LNCAP (cell line): Measurements from ENCODE around the gene UGT2B7.

ENCODE experiments used
- CTCF ChIP-seq: fragments of 450-650 bp; IDR thresholded peaks from 2 replicates; pipeline ENCODE4 v1.5.1; 2017; ENCODE audit warnings: mild to moderate bottlenecking

UGT2B7 gene

GRCh38 chr4:69096111-69096656, at the start of gene UGT2B7:
Gene UGT2B7, plus strand, starts transcription at chr4:69096474. Its CDS starts 47 bp downstream, at chr4:69096521.
- no peak for TF ChIP-seq CTCF

DNA sequence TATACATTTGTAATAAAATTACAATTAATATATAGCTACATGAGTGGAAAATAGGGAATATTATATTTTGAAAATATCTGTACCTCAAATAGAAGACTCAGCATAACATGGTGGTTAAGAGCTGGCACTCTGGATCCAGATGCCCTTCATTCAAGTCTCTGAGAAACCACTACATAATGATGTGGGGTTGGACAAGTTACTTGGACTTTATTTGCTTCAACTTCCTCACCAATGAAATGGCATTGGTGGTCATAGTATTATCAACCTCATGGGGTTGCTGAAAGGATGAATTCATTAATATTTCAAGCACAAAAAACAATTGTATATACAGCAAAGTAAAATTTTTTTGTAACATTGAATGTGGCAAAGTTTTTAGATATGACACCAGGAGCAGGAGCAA, 46.4 kb upstream of the UGT2B7 start:
- TF ChIP-seq CTCF = no peak

DNA sequence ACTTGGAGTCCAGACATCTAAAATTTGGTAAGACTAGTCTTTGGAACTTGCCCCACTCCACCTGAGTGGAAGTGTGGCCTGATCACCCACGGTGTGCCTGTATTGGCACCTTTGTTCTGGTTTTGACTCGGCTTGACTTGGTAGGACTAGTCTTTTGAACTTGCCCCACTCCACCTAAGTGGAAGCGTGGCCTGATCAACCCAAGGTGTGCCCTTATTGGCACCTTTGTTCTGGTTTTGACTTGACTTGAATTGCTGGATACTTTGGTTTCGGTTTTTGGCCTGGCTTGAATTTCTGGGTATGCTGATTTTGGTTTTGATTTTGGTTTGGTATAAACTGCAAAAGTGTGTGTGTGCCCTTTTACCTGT, 44.7 kb upstream of the UGT2B7 start:
- TF ChIP-seq CTCF = no peak

DNA sequence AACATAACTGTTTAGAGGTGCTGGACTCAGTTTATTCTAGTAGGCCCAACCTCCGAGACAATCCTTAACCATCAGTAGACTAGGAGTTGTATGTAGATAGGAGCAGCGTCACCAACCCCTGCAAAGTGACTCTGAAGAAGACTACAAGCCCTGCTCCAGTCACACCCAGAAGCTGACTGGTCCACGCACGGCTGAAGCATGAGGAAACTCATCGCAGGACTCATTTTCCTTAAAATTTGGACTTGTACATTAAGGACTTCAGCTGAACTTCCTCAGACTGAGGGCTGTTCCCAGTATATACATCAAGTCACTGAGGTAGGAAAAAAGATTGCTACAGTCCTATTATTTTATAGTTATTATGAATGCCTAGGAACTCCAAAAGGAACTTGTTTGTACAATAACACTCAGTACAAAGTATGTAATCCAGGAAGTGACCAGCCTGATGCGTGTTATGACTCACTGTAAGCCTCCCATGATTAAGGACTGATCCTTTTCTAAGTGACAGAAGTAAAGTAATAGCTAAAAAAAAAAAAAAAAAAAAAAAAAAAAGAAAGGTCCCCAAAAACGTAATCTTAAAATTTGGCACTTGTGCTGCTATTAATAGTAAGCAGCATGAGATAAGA, 41.6 kb upstream of the UGT2B7 start:
- no peak for TF ChIP-seq CTCF

GRCh38 chr4:69056150-69056549, 40.1 kb upstream of the UGT2B7 start:
- no peak for TF ChIP-seq CTCF

- no peak for TF ChIP-seq CTCF
Measured at GRCh38 chr4:69056921-69057550, 39.2 kb upstream of the UGT2B7 start.

GRCh38 chr4:69057620-69058409, 38.5 kb upstream of the UGT2B7 start:
- no peak for TF ChIP-seq CTCF
